Measurements from ENCODE around the gene SNAI3. TPM values are rescaled to one million over a fixed set of nuclear protein-coding genes. Genes with fewer than 3 reads are reported as not detected.

Gene SNAI3
- total RNA-seq, 4 donors from 2014 or later = 0.23 to 0.95 TPM; not detected in 2

DNA sequence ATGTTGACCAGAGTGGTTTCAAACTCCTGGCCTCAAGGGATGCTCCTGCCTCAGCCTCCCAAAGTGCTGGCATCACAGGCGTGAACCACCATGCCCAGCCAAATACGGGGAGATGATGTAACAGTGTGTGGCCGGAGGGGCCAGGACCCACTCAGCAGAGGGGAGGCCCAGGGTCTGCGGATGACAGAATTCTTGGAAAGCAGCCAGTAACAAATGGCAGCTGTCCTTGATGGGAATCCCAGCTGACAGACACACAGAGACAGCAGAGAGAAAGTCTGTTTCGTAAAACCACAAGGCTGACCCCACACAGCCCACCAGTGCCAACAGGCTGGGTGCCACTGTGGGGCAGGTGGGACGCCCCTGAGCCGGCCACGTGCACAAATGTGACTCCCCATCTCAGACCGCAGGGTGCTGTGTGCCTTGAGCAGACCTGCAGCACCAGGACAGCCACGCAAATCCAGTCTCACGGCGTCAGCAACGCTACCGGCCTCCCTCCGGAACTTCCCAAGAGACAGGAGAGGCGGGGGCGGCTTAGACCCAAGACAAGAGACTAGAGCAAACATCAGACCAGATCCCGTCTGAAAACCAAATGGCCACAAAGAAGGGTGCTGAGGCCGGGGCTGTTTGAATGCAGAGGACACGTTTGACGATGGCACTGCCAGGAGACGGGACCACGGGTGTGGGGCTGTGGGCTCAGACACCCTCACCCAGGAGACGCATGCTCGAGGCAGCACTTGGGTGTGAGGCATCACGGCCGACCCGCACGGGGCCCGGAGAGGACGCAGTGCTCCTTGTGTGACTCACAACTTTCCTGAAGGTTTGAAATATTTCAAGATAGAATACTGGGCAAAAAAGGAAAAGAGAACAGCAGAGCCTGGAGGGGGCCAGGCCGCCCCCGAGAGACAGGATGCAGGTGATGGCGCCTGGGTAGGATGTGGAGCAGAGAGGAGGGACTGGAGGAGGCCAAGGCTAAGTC, 44.6 kb upstream of the SNAI3 start:
- DNase-seq = no peak
- H3K36me3 ChIP-seq = peaks cover 47 to 87% (median 64%) of the 10 kb centered on the region in 3 donors
- no peak overlapping the region for H3K4me3 ChIP-seq
- no peaks in the 10 kb centered on the region for H3K27me3 ChIP-seq
- intact Hi-C loops (cut with DNase I) = no loop called here
- H3K9me3 ChIP-seq = no peaks in the 10 kb centered on the region
- no peaks in the 10 kb centered on the region for H3K4me1 ChIP-seq
- 84 to 87% methylated on average over 28 to 29 of the region's 34 CpGs for WGBS, 2 donors
- H3K27ac ChIP-seq = no peak overlapping the region
- TF ChIP-seq, protein P1, sequence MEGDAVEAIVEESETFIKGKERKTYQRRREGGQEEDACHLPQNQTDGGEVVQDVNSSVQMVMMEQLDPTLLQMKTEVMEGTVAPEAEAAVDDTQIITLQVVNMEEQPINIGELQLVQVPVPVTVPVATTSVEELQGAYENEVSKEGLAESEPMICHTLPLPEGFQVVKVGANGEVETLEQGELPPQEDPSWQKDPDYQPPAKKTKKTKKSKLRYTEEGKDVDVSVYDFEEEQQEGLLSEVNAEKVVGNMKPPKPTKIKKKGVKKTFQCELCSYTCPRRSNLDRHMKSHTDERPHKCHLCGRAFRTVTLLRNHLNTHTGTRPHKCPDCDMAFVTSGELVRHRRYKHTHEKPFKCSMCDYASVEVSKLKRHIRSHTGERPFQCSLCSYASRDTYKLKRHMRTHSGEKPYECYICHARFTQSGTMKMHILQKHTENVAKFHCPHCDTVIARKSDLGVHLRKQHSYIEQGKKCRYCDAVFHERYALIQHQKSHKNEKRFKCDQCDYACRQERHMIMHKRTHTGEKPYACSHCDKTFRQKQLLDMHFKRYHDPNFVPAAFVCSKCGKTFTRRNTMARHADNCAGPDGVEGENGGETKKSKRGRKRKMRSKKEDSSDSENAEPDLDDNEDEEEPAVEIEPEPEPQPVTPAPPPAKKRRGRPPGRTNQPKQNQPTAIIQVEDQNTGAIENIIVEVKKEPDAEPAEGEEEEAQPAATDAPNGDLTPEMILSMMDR (IDR thresholded peaks at IDR 0.05) = no peak
- TF ChIP-seq POLR2A (IDR thresholded peaks at IDR 0.05) = no peak

DNA sequence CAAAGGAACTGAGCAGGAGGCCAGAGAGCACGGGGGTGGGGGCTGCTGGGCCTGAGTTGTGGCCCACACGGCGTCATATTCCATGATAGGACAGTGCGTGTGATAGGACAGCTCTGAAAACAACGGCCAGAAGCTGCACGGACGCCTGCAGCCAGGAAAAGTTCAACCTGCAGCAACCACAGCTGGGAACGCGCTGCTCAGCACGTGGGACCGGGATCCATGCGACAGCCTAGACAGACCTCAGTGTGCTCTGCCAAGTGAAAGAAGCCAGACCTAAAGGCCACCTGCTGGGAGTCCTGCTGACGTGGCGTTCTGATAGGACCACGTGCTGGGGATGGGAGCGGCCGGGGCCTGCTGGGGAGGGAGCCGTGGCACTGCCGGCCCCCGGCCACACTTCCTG, 41.6 kb upstream of the SNAI3 start:
- H3K27me3 ChIP-seq = no peaks in the 10 kb centered on the region
- WGBS, 2 donors = 50 to 81% methylated on average over 2 to 6 of the region's 20 CpGs
- H3K4me1 ChIP-seq = no peaks in the 10 kb centered on the region
- no peaks in the 10 kb centered on the region for H3K9me3 ChIP-seq
- H3K36me3 ChIP-seq = peaks cover 50 to 87% (median 61%) of the 10 kb centered on the region in 3 donors
- intact Hi-C loops (cut with DNase I) = no loop called here
- no peak for DNase-seq
- no peak overlapping the region for H3K27ac ChIP-seq
- no peak overlapping the region for H3K4me3 ChIP-seq
- TF ChIP-seq, protein P1 (IDR thresholded peaks at IDR 0.05) = no peak
- TF ChIP-seq POLR2A (IDR thresholded peaks at IDR 0.05) = no peak

DNA sequence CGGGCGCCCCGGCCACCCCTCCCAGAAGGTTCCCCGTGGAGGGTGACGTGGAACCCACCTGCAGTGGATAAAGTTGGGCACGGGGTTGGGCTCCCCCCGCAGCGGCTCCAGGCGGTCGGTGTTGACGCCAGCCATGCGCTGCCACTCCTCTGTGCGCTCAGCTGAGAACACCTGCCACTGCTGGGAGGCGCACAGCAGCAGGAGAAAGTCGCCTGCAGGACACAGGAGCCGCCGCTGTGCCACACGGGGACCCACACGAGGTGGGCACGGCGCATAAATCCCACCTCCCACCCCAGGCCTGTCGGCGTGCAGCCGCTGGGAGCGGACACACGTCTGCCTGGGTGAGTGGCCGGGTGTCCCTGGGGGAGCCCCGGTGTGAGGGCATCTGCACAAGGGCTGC, 40.7 kb upstream of the SNAI3 start:
- Histone ChIP-seq H3K27ac (no peak overlapping the region), H3K4me1 (no peaks in the 10 kb centered on the region), H3K27me3 (no peaks in the 10 kb centered on the region), H3K9me3 (no peaks in the 10 kb centered on the region), H3K36me3 (peaks cover 53 to 87% (median 61%) of the 10 kb centered on the region in 3 donors), H3K4me3 (no peak overlapping the region)
- 86 to 90% methylated on average over 8 to 12 of the region's 28 CpGs for WGBS, 2 donors
- no peak for TF ChIP-seq POLR2A (IDR thresholded peaks at IDR 0.05)
- TF ChIP-seq, protein P1 (IDR thresholded peaks at IDR 0.05) = no peak
- intact Hi-C loops (cut with DNase I) = no loop called here
- no peak for DNase-seq

DNA sequence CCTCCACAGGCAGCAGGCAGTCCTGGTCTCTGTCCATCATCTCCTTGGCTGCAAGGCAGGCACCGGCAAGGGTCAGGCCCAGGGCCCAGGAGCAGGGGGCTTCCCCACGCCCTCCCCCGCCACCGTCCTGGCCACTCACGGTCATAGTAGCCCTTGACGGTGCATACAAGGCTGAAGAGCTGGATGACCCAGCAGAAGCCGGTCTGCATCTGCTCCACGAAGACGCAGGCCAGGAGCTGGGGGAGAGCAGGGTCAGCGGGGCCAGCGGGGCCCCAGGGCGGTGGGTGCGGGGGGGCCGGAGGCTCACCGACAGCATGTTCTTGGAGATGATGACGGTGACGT, 40.1 kb upstream of the SNAI3 start:
- no peak for DNase-seq
- H3K9me3 ChIP-seq = no peaks in the 10 kb centered on the region
- no peak overlapping the region for H3K27ac ChIP-seq
- H3K4me3 ChIP-seq = no peak overlapping the region
- no peak for TF ChIP-seq POLR2A (IDR thresholded peaks at IDR 0.05)
- TF ChIP-seq, protein P1 (IDR thresholded peaks at IDR 0.05) = no peak
- 67 to 100% methylated on average over 1 of the region's 17 CpGs for WGBS, 2 donors
- intact Hi-C loops (cut with DNase I) = no loop called here
- peaks cover 59 to 87% (median 62%) of the 10 kb centered on the region in 3 donors for H3K36me3 ChIP-seq
- H3K27me3 ChIP-seq = no peaks in the 10 kb centered on the region
- no peaks in the 10 kb centered on the region for H3K4me1 ChIP-seq

DNA sequence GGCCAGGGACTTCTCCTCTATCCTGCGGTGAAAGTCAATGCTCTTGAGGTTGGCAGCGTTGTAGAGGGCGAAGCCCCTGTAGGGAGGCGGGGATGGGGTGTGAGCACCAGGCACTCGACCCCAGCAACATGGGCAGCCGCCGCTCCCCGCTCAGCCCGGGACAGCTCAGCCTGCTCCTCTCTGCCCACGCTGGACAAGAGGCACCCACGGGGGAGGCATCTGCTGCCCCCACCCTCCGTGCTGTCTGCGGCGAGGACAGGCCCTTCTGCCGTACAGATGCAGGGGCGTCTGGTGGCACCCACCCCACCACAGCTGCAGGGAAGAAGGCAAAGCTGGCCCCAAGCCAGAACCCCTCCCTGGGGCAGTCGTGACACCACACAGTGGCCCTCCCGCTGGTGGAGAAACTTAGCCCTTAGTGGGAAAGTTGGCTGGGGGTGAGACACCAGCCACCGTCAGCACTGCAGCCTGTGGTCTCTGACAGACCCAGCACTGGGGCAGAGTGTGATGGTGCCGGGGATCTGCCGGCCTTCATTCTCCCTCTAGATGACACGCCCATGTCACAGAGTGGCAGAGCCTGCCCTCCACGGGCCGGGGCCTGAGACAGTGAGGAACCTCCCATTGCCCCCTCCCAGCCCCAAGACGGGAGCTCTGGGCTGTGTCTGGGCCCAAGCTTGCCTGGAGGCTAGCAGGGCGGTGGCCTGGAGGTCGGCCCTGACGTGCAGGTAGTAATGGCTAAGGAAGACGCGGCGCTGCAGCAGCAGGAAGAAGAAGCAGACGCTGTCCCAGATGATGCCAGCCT, 39.5 kb upstream of the SNAI3 start:
- no peaks in the 10 kb centered on the region for H3K4me1 ChIP-seq
- H3K4me3 ChIP-seq = no peak overlapping the region
- intact Hi-C loops (cut with DNase I) = no loop called here
- H3K27ac ChIP-seq = no peak overlapping the region
- H3K27me3 ChIP-seq = no peaks in the 10 kb centered on the region
- 87 to 93% methylated on average over 3 to 8 of the region's 32 CpGs for WGBS, 2 donors
- no peaks in the 10 kb centered on the region for H3K9me3 ChIP-seq
- peaks cover 64 to 87% (median 67%) of the 10 kb centered on the region in 3 donors for H3K36me3 ChIP-seq
- DNase-seq = no peak
- TF ChIP-seq POLR2A (IDR thresholded peaks at IDR 0.05) = no peak
- TF ChIP-seq, protein P1 (IDR thresholded peaks at IDR 0.05) = no peak

All from esophagus squamous epithelium (tissue), 5 donors.